GM12872 (cell line): Measurements from ENCODE around the gene SPCS2.

Experiments used
- CTCF ChIP-seq: IDR thresholded peaks from 3 replicates; pipeline ENCODE4 v1.5.1; 2011; ENCODE audit warnings: low read depth, mild to moderate bottlenecking, low read length, moderate library complexity; ENCODE audit not compliant: insufficient read depth

The SPCS2 gene

GRCh38 chr11:74988541-74989259, 39.6 kb downstream of the SPCS2 start, which contains the start of gene NEU3:
Gene NEU3, plus strand, starts transcription at chr11:74988933. Its CDS starts 128 bp downstream, at chr11:74989061.
- no peak for TF ChIP-seq CTCF

- no peak for TF ChIP-seq CTCF
Observed at GRCh38 chr11:74989260-74989638, 40.2 kb downstream of the SPCS2 start.

- no peak for TF ChIP-seq CTCF
Observed at GRCh38 chr11:74990941-74991340, 41.9 kb downstream of the SPCS2 start.

- no peak for TF ChIP-seq CTCF
Observed at GRCh38 chr11:74992852-74993251, 43.8 kb downstream of the SPCS2 start.

- no peak for TF ChIP-seq CTCF
Observed at GRCh38 chr11:75000975-75001354, 51.9 kb downstream of the SPCS2 start.

GRCh38 chr11:75001686-75002085, 52.6 kb downstream of the SPCS2 start:
- no peak for TF ChIP-seq CTCF

GRCh38 chr11:75002516-75002915, 53.5 kb downstream of the SPCS2 start:
- no peak for TF ChIP-seq CTCF
